Stomach (tissue), 4 donors: ENCODE measurements around the gene B4GALT5.

Experiments
- CTCF ChIP-seq, 7 experiments: fragments of 450-650 bp in 4 of 7; fragments of 200-600 bp in 3 of 7; sonication (generic) in 3 of 7; IDR thresholded peaks; one replicate each; pipeline ENCODE4 v1.5.1; 2016 to 2019; ENCODE audit warnings: antibody characterized with exemption in 7 of 7, control low read depth in 2 of 7, mild to moderate bottlenecking in 1 of 7
- EP300 ChIP-seq: sonication (generic); formaldehyde crosslinking; IDR thresholded peaks from one replicate; pipeline ENCODE4 v1.6.1; 2017; ENCODE audit warnings: antibody characterized with exemption
- POLR2A ChIP-seq, 4 donors: fragments of 450-650 bp; IDR thresholded peaks; one replicate each; pipeline ENCODE4 v1.6.1; 2016; ENCODE audit warnings: antibody characterized with exemption in 4 of 4, control low read depth in 2 of 4, mild to moderate bottlenecking in 1 of 4, moderate library complexity in 1 of 4

GRCh38 chr20:49715466-49715865, 1.8 kb upstream of the B4GALT5 start:
- no peak for TF ChIP-seq CTCF (IDR thresholded peaks at IDR 0.05)
- TF ChIP-seq POLR2A (IDR thresholded peaks at IDR 0.05) = no peak
- no peak for TF ChIP-seq EP300
